Measurements from ENCODE around the gene GP5. TPM values are rescaled to one million over a fixed set of nuclear protein-coding genes. Genes with fewer than 3 reads are reported as not detected.

GP5 gene
- polyA plus RNA-seq, 1 of the 3 experiments (the other 2 are of a cell fraction), result 0.13 TPM

- TF ChIP-seq ZBTB33 (IDR thresholded peaks at IDR 0.05; ENCODE audit: borderline replicate concordance, low read depth) (no peak), RFX5 (IDR thresholded peaks at IDR 0.05; ENCODE audit: low read length) (no peak)
Observed at GRCh38 chr3:194396859-194397756, 2.0 kb downstream of the GP5 start (continued).

- Histone ChIP-seq H3K27ac (ENCODE audit: low read depth in 2 of 2, low read length in 1 of 2) (no peak overlapping the region), H3K4me2 (no peak overlapping the region), H4K20me1 (ENCODE audit: insufficient read depth) (no peaks in the 10 kb centered on the region), H3F3A (replicated peaks; ENCODE audit: insufficient read depth) (peaks cover 12% of the 10 kb centered on the region), H3K4me3 (ENCODE audit: low read depth in 2 of 2, low read length in 1 of 2) (no peak overlapping the region), H3K9ac (no peak overlapping the region), H3K9me2 (no peaks in the 10 kb centered on the region), H3K9me3 (no peaks in the 10 kb centered on the region), H3K4me1 (ENCODE audit: control insufficient read depth in 1 of 2, insufficient read depth in 2 of 2, low read depth in 1 of 2, low read length in 1 of 2) (no peaks in the 10 kb centered on the region; a peak in 1 of 4 replicates), H3K79me2 (ENCODE audit: insufficient read depth) (no peaks in the 10 kb centered on the region), H3K27me3 (ENCODE audit: insufficient read depth) (no peaks in the 10 kb centered on the region), H3K36me3 (replicated peaks in 1 of 2; ENCODE audit: control insufficient read depth in 1 of 2, insufficient read depth in 2 of 2, low read length in 1 of 2) (peaks cover 0 to 3% of the 10 kb centered on the region in 2 experiments), H2AFZ (ENCODE audit: low read depth) (no peak overlapping the region)
- WGBS (ENCODE audit: low lambda C conversion rate), result 93% methylated on average over 13 of the region's 13 CpGs
- no peak for DNase-seq
- ChIA-PET POLR2A (no interaction called here), CTCF (interaction anchor here (0.9 to 6.7 kb wide), 7 partner anchors 9 to 616 kb away, joined by 3 to 71 read pairs (median 4); no protein-coding TSS in a partner anchor)
- no peak for TF ChIP-seq NFIC (IDR thresholded peaks at IDR 0.05; ENCODE audit: borderline replicate concordance)
- TF ChIP-seq TAF1 (IDR thresholded peaks at IDR 0.05; ENCODE audit: borderline replicate concordance, low read depth, low read length), result no peak
- no peak for TF ChIP-seq ZBTB33 (IDR thresholded peaks at IDR 0.05; ENCODE audit: borderline replicate concordance, low read depth)
- TF ChIP-seq SIN3A (IDR thresholded peaks at IDR 0.05; ENCODE audit: borderline replicate concordance, low read depth, low read length), result no peak
- no peak for TF ChIP-seq CHD2 (IDR thresholded peaks at IDR 0.05; ENCODE audit: low read length, partially characterized antibody)
- no peak for TF ChIP-seq FOXM1 (IDR thresholded peaks at IDR 0.05; ENCODE audit: low read depth)
- TF ChIP-seq IRF3 (IDR thresholded peaks at IDR 0.05; ENCODE audit: low read depth, low read length), result no peak
- TF ChIP-seq TCF12 (IDR thresholded peaks at IDR 0.05), result no peak
- no peak for TF ChIP-seq RCOR1 (IDR thresholded peaks at IDR 0.05; ENCODE audit: low read length)
- no peak for TF ChIP-seq MAX (IDR thresholded peaks at IDR 0.05; ENCODE audit: low read depth)
- TF ChIP-seq GABPA (IDR thresholded peaks at IDR 0.05; ENCODE audit: low read depth), result no peak
- TF ChIP-seq RFX5 (IDR thresholded peaks at IDR 0.05; ENCODE audit: low read length), result no peak
- TF ChIP-seq CTCF (IDR thresholded peaks at IDR 0.05), result no peak
Observed at GRCh38 chr3:194396539-194396858, 2.6 kb downstream of the GP5 start.
